ENCODE results near the gene WDFY2.

Gene WDFY2

DNA sequence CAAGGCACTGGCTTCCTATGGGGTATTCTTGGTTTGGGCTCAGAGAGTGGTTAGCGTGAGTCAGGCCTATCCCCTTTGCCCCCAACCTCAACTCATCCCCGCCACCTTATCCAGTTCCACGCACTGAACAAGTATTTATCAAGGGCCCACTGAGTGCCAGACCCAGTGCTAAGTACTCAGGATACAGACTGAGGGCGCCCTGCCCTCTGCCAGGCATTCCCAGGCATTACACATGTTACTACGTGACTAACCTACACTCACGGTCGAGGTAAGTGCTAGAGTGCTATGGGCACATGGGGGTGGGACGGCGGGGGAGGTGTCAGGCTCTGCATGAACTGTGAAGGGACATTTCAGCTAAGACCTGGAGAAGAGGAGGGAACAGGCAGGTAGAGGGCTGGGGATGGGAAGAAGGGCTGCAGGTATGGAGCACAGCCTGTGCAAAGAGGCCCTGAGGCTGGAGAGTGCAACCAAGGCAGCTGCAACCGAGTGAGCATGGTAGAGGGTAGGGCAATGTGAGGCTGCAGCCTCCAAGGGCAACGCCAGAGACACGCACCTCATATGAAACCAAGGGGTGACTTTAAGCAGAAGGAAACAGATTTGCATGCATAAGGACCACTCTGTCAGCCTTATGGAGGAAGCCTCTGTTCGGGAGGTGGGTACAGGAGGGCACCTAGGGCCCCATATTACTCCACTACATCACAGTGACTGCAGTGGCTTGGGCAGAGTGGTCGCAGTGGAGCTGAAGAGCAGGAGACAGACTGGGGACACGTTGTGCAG lies 197.2 kb downstream of the WDFY2 start:
- in situ Hi-C loops (cut with HindIII; ENCODE audit: low sequenced_read_pairs), result no loop called here

DNA sequence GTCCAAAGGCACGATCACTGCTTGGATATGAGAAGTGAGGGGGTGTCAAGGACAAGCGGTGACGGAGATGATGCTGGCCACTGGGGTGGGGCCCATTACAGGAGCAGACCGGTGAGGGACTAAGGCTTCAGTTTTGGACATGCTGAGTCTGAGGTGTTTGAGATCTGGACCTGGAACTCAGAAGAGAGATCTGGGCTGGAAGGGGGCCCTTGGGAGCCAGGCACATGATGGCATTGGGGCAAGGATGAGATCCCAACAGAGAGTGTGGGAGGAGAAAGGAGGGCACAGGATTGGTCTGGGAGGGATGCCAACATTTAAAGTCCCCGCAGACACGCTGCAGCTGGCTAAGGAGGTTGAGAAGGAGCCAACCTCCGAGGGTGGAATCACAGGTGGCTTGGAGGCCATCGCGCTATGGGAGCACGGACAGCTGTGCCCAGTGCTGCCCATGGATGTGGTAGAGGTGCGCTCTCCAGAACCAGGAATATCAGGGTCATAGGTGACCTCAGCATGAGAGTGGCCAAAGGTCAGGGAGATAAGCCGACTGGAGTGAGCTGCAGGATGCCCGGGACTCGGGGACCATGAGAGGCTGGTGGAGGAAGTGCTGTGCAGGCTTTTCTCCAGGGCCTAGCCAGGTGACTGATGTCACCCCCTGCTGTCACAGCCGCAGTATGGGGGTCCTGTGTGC lies 197.9 kb downstream of the WDFY2 start:
- no peak for DNase-seq (ENCODE audit: low read depth, low spot score)
- in situ Hi-C loops (cut with HindIII; ENCODE audit: low sequenced_read_pairs), result no loop called here
- no peak overlapping the region for H3K4me3 ChIP-seq (ENCODE audit: low read depth, low read length)

More for the DNA sequence above, 197.2 kb downstream of the WDFY2 start:
- no peak overlapping the region for H3K4me3 ChIP-seq (ENCODE audit: low read depth, low read length)
- TF ChIP-seq, protein P1, sequence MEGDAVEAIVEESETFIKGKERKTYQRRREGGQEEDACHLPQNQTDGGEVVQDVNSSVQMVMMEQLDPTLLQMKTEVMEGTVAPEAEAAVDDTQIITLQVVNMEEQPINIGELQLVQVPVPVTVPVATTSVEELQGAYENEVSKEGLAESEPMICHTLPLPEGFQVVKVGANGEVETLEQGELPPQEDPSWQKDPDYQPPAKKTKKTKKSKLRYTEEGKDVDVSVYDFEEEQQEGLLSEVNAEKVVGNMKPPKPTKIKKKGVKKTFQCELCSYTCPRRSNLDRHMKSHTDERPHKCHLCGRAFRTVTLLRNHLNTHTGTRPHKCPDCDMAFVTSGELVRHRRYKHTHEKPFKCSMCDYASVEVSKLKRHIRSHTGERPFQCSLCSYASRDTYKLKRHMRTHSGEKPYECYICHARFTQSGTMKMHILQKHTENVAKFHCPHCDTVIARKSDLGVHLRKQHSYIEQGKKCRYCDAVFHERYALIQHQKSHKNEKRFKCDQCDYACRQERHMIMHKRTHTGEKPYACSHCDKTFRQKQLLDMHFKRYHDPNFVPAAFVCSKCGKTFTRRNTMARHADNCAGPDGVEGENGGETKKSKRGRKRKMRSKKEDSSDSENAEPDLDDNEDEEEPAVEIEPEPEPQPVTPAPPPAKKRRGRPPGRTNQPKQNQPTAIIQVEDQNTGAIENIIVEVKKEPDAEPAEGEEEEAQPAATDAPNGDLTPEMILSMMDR (IDR thresholded peaks at IDR 0.05; ENCODE audit: low read depth, low read length), result peak; percentile 50
- peak; percentile 44 for DNase-seq (ENCODE audit: low read depth, low spot score)

DNA sequence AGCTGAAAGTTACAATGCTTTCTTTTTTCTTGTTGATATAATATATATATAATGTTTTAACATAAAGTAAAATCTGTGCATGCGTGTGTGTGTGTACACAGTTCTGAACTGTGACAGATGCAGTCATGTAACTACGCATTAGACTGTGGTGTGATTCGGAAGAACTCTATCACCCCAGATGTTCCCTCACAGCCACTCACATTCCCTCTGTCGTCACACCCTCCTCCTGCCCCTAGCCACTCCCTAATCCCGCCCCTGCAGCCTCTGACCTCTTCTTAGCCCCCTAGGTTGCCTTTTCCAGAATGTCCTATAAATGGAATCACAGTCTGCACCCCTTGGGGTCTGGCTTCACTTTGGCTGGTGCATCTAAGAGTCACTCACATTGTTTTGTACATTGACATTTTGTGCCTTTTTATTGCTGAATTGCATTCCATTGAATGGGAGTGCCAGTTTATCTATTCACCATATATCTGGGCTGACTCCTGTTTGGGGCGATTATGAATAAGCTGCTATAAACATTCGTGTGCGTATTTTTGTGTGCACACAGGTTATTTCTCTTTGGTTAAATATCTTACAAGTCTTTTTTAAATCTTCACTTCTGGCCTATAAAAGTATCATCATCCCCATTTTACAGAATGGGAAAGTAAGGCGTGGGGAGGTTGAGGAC lies 199.3 kb downstream of the WDFY2 start:
- in situ Hi-C loops (cut with HindIII; ENCODE audit: low sequenced_read_pairs), result no loop called here
- TF ChIP-seq, protein P1 (IDR thresholded peaks at IDR 0.05; ENCODE audit: low read depth, low read length), result no peak
- no peak overlapping the region for H3K4me3 ChIP-seq (ENCODE audit: low read depth, low read length)

More for the DNA sequence above, 197.9 kb downstream of the WDFY2 start:
- TF ChIP-seq, protein P1 (IDR thresholded peaks at IDR 0.05; ENCODE audit: low read depth, low read length), result no peak

DNA sequence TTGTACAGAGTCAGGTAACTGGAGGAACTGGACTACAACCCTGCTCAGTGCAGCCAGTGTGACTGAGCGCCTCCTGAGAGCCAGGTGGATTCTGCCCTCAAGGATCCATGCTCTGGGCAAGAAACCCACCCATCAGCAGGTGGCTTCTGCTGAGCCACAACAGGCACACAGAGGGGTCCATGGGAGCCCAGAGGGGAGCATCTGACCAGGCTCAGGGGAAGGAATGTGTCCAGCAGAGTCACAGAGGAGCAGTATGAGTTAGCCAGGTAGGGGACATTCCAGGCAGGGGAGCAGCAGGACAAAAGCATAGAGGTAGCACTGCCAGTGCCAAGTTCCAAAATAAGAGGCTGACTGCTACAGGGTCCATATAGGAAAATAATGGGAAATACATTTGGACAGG lies 199.8 kb downstream of the WDFY2 start:
- H3K4me3 ChIP-seq (ENCODE audit: low read depth, low read length), result no peak overlapping the region
- in situ Hi-C loops (cut with HindIII; ENCODE audit: low sequenced_read_pairs), result no loop called here
- TF ChIP-seq, protein P1 (IDR thresholded peaks at IDR 0.05; ENCODE audit: low read depth, low read length), result no peak
- DNase-seq (ENCODE audit: low read depth, low spot score), result no peak

More for the DNA sequence above, 199.3 kb downstream of the WDFY2 start:
- DNase-seq (ENCODE audit: low read depth, low spot score), result no peak

DNA sequence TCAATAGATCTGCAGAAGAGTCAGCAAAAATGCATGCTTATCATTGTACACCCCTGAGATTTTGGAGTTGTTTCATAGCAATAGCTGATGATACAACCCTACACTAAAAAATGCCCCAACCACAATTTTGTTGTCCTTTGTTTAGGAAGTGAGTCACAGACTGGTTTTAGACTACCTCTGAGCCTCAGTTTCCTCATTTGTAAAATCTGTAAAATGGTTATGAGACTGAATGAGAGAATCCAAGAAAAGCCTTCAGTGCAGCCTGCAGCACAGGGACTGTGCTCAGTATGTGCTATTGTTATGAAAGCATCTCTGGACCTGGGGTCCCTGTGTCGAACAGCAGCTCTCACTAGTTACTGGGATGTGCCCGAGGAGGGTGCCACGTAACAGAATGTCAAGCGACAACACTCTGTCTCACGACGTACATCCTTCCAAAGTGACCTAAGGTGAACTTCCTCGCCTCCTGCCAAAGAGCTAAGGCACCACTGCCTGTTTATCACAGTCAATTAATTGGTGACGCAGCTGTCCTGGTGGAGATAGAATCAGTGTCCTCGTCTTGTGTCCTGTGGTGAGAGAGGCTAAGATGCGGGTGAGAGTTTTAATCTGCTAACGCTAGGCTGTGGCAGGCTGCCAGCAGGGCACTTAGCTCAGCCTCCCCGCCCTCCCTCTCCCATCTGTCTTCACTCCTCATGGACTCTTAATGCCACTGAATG lies 201.6 kb downstream of the WDFY2 start:
- no peak overlapping the region for H3K4me3 ChIP-seq (ENCODE audit: low read depth, low read length)
- in situ Hi-C loops (cut with HindIII; ENCODE audit: low sequenced_read_pairs), result no loop called here
- no peak for DNase-seq (ENCODE audit: low read depth, low spot score)
- TF ChIP-seq, protein P1 (IDR thresholded peaks at IDR 0.05; ENCODE audit: low read depth, low read length), result no peak
